RWPE2 (cell line): Measurements from ENCODE around the gene TMEM108.
A peak's percentile ranks its signal among the peaks of the same experiment; 100 is the strongest.

Source experiments
- ATAC-seq: fragments of 200-7000 bp; cut with Tn5 transposase; 3 replicates; pipeline ENCODE4 v1.9.1; 2021; ENCODE audit warnings: low read depth
- DNase-seq: peaks from one replicate; pipeline ENCODE4 v3.0.0-alpha.2; 2020; ENCODE audit warnings: low spot score
- H3K27ac ChIP-seq: fragments of 450-650 bp; 2 replicates; pipeline ENCODE4 v1.5.1; 2017; ENCODE audit warnings: mild to moderate bottlenecking; ENCODE audit not compliant: poor library complexity, severe bottlenecking
- H3K27me3 ChIP-seq: fragments of 250-450 bp; sonication (Bioruptor Pico); 2 replicates; pipeline ENCODE4 v1.5.1; 2021; ENCODE audit warnings: mild to moderate bottlenecking, moderate library complexity; ENCODE audit not compliant: insufficient read depth, poor library complexity, severe bottlenecking
- H3K36me3 ChIP-seq: fragments of 250-450 bp; sonication (Bioruptor Pico); 2 replicates; pipeline ENCODE4 v1.5.1; 2020; ENCODE audit warnings: low read depth, mild to moderate bottlenecking, moderate library complexity
- H3K4me1 ChIP-seq: fragments of 250-450 bp; sonication (Bioruptor Pico); 2 replicates; pipeline ENCODE4 v1.5.1; 2021; ENCODE audit warnings: mild to moderate bottlenecking, moderate library complexity; ENCODE audit not compliant: insufficient read depth, poor library complexity, severe bottlenecking
- H3K4me3 ChIP-seq: fragments of 250-450 bp; sonication (Bioruptor Pico); 2 replicates; pipeline ENCODE4 v1.5.1; 2021; ENCODE audit warnings: mild to moderate bottlenecking, moderate library complexity; ENCODE audit not compliant: severe bottlenecking
- H3K9me3 ChIP-seq: fragments of 250-450 bp; sonication (Bioruptor Pico); 2 replicates; pipeline ENCODE4 v1.5.1; 2021; ENCODE audit warnings: mild to moderate bottlenecking, moderate library complexity; ENCODE audit not compliant: severe bottlenecking
- TF ChIP-seq, protein P1 (sequence below): fragments of 450-650 bp; IDR thresholded peaks from one replicate; pipeline ENCODE4 v1.5.1; 2017; ENCODE audit warnings: mild to moderate bottlenecking, moderate library complexity; ENCODE audit not compliant: poor library complexity, severe bottlenecking

The TMEM108 gene

DNA sequence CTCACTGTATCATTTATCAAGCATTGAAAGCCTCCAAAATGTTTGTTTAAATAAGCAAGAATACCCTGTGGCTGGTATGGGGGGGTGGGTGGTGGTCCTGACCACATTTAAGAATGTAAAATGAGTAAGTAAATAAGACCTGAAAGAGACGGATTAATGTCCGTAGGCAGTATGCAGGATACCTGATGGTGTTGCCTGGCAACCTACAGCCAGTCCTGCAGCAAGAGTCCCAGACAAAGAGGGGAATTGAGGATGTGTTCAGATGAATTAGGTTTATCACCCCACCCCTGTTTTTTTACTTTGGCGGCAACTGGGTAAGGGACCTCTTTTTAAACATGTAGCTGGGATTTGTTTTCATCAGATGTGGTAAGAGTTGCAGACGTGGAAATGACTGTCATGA is 261.9 kb downstream of the TMEM108 start:
- H3K4me3 ChIP-seq: no peak overlapping the region
- H3K27ac ChIP-seq: no peak overlapping the region
- ATAC-seq: no peak
- no peaks in the 10 kb centered on the region for H3K36me3 ChIP-seq
- no peaks in the 10 kb centered on the region for H3K27me3 ChIP-seq
- no peak for DNase-seq
- peaks cover 16% of the 10 kb centered on the region for H3K4me1 ChIP-seq
- H3K9me3 ChIP-seq: no peaks in the 10 kb centered on the region
- TF ChIP-seq, protein P1, sequence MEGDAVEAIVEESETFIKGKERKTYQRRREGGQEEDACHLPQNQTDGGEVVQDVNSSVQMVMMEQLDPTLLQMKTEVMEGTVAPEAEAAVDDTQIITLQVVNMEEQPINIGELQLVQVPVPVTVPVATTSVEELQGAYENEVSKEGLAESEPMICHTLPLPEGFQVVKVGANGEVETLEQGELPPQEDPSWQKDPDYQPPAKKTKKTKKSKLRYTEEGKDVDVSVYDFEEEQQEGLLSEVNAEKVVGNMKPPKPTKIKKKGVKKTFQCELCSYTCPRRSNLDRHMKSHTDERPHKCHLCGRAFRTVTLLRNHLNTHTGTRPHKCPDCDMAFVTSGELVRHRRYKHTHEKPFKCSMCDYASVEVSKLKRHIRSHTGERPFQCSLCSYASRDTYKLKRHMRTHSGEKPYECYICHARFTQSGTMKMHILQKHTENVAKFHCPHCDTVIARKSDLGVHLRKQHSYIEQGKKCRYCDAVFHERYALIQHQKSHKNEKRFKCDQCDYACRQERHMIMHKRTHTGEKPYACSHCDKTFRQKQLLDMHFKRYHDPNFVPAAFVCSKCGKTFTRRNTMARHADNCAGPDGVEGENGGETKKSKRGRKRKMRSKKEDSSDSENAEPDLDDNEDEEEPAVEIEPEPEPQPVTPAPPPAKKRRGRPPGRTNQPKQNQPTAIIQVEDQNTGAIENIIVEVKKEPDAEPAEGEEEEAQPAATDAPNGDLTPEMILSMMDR: no peak

DNA sequence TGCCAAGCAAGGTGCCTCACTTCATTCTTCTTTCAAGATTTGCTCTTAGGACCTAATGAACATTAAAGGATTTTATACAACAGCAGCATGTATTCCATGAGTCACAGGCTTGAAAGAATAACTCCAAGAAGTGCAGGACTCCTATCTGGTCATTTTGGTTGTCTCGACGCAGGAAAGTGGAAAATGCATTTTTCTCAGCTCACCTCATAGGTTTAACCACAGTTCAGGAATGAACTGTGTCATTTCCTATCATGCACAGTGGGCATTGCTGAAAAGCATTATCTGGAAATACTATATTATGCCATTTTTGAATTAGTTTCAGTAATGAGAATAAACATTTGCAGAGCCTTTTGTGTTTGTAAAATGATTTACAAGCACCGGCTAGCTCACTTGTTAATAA is 263.0 kb downstream of the TMEM108 start:
- Histone ChIP-seq H3K9me3 (no peaks in the 10 kb centered on the region), H3K27ac (peak overlapping the region; percentile 69), H3K4me1 (peaks cover 10% of the 10 kb centered on the region), H3K27me3 (no peaks in the 10 kb centered on the region), H3K36me3 (no peaks in the 10 kb centered on the region), H3K4me3 (no peak overlapping the region)
- DNase-seq (no peak), ATAC-seq (peak; percentile 96)
- TF ChIP-seq, protein P1: no peak

DNA sequence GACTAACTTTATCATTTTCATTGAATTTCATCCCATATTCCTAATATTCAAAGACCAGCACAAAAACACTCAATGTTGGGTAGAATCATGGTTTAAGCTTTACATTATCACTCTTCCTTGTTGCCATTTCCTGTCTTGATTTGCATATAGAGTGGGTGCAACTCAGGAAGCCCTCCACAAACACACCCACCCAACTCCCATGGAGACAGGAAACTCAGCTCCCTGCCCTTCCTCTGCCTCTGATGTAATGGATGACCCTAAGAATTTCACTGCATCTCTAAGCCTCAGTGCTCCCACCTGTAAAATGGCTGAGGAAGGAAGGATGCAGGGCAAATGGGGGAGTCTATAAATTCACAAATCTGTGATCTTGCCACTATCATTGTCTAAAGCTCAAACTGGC is 263.5 kb downstream of the TMEM108 start:
- ATAC-seq: no peak
- H3K27ac ChIP-seq: peak overlapping the region; percentile 69

DNA sequence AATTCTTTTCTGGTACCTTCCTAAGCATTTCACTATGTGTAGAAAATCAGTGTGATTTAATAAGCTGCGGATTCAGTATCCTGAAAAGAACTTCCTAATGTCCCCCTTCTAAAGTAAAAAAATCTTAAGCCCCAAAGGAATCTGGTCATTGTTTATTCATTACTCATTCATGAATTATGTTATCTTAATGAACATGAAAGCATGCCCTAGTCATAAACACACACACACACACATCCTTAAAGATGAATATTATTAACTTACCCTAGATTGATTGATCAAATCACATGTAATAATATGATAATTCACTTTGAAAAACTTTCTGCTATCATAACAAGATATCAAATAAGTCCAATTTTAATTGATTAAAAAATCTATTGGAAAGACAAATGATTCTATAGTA is 265.2 kb downstream of the TMEM108 start:
- TF ChIP-seq, protein P1: no peak
- Histone ChIP-seq H3K9me3 (no peaks in the 10 kb centered on the region), H3K4me1 (peaks cover 10% of the 10 kb centered on the region), H3K36me3 (no peaks in the 10 kb centered on the region), H3K27me3 (no peaks in the 10 kb centered on the region), H3K4me3 (no peak overlapping the region), H3K27ac (no peak overlapping the region)
- ATAC-seq (no peak), DNase-seq (no peak)

More for the DNA sequence above, 263.5 kb downstream of the TMEM108 start:
- peaks cover 10% of the 10 kb centered on the region for H3K4me1 ChIP-seq
- DNase-seq: no peak
- H3K4me3 ChIP-seq: no peak overlapping the region
- no peaks in the 10 kb centered on the region for H3K27me3 ChIP-seq
- H3K9me3 ChIP-seq: no peaks in the 10 kb centered on the region
- H3K36me3 ChIP-seq: no peaks in the 10 kb centered on the region
- TF ChIP-seq, protein P1: no peak

DNA sequence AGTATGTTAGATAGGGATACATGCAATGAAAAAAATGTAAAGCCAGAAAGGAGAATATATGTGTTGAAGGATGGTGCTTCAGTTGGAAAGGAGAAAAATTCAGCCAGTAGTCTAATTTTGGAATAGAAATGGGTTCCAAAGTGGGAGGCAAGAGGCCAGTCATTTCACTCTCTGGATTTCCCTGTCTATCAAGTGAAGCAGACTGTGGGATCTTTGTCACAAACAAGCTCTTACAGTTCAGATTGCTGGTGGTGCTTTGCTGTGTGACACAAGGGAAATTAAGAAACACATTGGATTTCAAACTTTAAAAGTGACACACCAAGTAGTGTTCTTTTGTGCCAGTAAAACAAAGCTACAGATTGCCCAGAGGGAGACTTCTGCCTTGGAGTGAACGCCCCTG is 279.7 kb downstream of the TMEM108 start:
- Histone ChIP-seq H3K27me3 (peaks cover 2% of the 10 kb centered on the region), H3K36me3 (no peaks in the 10 kb centered on the region)

More for the DNA sequence above, 279.7 kb downstream of the TMEM108 start:
- Histone ChIP-seq H3K4me1 (no peaks in the 10 kb centered on the region), H3K9me3 (peaks cover 3% of the 10 kb centered on the region), H3K4me3 (no peak overlapping the region), H3K27ac (no peak overlapping the region)
- ATAC-seq (no peak), DNase-seq (no peak)
- TF ChIP-seq, protein P1: no peak
